AG09319 (cell line): ENCODE data around the gene COG2.

Experiments used
- DNase-seq: peaks from one replicate; pipeline ENCODE4 v3.0.0-alpha.2; 2010; ENCODE audit warnings: low read depth; ENCODE audit errors: extremely low read depth
- TF ChIP-seq, protein P1 (sequence below): IDR thresholded peaks from 2 replicates; pipeline ENCODE4 v1.5.1; 2011; ENCODE audit warnings: low read depth, mild to moderate bottlenecking, inconsistent platforms, low read length, moderate library complexity

COG2 gene

DNA sequence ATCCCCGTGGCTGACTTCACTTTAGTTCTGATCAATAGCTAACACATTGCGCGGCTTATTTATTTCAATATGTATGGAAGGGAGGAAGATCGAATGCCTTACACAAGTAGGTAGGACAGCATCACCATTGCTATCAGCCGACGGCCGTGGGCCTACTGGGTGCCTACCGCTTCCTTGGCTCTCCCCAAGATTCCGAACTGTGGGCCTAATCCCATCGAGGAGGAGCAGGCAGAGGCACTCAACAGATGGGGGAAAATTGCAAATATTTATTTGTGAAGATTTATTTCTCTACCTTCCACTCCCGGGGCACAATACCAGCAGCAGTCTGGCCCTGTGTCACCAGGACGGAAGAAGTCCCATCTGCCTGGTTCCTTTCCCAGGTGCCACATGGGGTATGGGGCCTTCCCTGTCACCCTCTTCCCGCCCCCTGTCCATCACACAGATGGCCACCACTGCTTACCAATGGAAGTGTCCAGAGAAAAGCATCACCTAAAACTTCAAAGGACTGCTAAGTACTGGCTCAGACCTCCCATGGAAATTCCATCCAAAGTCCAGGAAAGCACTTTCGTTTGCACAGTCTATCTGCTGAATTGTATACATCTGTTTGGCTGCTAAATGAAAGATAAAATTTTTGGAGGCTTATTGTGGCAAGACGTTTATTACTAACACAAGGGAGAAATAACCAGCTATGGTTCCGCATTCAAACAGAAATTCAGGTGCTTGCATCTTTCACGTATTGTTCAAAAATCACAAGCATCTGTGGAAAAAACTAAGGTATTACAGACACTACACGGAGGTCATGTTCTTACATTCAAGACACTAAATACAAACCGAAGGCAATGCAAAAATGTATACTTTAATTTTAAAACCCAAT, 59.9 kb downstream of the COG2 start:
- TF ChIP-seq, protein P1, sequence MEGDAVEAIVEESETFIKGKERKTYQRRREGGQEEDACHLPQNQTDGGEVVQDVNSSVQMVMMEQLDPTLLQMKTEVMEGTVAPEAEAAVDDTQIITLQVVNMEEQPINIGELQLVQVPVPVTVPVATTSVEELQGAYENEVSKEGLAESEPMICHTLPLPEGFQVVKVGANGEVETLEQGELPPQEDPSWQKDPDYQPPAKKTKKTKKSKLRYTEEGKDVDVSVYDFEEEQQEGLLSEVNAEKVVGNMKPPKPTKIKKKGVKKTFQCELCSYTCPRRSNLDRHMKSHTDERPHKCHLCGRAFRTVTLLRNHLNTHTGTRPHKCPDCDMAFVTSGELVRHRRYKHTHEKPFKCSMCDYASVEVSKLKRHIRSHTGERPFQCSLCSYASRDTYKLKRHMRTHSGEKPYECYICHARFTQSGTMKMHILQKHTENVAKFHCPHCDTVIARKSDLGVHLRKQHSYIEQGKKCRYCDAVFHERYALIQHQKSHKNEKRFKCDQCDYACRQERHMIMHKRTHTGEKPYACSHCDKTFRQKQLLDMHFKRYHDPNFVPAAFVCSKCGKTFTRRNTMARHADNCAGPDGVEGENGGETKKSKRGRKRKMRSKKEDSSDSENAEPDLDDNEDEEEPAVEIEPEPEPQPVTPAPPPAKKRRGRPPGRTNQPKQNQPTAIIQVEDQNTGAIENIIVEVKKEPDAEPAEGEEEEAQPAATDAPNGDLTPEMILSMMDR: no peak

DNA sequence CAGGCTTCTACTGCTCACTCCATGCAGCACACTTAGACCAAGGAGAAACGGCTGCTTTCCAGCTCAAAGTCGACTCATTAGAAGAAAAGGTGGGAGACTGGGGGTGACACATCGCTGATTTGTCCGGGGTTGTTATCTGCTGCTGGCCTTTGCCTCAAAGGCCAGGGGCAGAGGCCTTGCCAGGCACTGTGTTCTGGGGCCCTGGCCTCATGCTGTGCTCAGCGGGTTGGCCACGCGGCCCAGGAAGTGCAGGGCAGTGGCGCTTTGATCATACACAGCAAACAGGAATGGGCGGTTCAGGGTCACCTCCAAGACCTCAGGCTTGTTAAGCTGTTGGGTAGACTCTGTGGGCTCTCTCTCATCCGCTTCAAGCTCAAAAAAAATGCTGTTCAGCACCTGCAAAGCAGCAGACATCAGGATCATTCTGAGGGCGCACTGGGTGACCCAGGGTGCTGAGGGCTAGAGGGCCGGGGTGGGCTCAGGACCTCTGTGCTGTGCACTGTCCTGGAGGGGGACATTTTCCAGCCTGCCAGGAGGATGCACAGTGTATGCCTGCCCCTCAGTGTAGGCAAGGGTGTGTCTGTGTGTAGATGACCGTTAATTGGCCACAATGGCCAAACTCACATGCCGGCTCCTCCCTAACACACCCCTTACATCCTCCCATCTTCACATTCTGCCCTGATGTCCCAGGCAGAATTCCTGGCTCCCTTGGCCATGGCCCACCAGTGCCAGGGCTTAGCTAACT, 60.8 kb downstream of the COG2 start:
- DNase-seq: no peak
- TF ChIP-seq, protein P1: no peak

More for the DNA sequence above, 59.9 kb downstream of the COG2 start:
- no peak for DNase-seq

DNA sequence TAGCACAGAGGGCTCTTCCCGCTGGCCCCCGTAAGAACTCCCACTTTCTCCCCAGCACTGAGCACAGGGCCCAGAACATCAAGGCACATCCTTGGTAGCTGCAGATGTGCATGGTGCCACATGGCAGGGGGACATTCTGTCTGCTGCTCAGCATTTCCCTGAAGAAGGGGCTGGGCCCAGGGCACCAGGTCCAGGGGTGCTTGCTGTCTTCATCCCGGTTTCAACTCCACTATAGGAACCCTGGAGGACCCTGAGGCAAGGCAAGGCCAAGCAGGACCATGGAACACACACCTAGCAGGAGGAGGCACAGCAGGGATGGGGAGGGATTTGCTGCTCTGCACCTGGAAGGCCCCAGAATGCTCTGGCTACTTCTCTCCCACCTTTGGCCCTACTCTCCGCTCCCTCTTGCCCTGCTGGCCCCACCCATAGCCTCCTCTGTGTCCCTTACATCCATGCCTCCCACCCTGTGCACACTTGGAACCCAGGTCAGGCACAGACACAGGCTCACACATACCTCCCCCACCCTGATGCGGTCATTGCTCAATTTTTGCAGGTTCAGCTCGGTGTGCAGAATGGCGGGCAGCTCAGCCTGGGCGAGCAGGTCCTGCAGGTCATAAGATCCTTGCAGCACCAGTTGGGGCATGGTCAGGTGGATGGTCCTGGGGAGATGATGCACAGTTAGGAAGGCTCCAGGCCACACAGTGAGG, 61.6 kb downstream of the COG2 start:
- TF ChIP-seq, protein P1: no peak
- DNase-seq: no peak

DNA sequence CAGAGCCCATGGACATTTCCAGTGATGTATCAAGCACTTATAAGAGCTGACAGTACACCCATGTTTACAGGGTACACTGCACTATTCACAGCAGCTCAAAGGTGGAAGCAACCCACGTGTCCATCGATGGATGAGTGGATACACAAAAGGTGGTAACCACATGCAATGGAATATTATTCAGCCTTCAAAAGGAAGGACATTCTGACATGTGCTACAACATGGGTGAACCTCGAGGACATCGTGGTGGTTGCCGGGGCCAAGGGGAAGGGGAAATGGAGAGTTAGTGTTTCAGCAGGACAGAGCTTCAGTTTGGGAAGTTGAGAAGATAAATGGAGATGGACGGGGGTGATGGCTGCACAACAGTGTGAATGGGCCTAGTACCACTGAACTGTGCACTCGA, 62.5 kb downstream of the COG2 start:
- no peak for DNase-seq
- TF ChIP-seq, protein P1: no peak

DNA sequence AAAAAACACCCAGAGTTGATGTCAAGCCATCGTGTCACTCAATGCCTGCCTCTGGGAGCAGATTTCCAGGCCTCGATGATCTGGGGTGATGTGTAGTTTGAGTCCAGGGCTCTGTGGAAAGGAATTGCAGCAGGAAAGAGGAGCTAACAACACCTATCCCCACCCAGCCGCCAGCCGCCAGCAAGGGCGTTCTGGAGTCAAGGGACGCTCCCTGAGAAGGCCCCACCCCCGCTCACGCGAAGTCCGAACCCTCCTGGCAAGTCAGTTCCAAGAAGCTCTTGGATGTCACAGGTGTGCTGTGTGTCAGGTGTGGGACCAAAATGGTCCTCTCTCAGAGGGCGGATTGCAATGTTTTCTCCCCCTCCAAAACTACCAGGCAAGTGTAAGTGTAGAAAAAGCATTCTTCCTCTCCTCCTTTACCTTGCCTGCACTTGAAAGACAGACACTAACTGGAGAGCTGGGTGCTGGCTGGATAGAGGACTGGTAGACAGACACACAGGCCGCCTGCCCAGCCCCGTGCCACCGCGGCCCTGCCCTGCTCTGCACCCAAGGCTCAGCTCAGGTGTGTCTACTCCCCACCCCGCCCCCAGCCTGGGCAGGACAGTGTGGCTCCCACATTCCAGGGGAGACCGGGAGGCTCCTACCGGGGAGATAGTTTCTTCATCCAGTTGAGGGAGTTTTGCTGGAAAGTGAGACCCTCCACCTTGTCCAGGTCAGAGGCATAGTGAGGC, 63.2 kb downstream of the COG2 start:
- no peak for DNase-seq
- TF ChIP-seq, protein P1: no peak

DNA sequence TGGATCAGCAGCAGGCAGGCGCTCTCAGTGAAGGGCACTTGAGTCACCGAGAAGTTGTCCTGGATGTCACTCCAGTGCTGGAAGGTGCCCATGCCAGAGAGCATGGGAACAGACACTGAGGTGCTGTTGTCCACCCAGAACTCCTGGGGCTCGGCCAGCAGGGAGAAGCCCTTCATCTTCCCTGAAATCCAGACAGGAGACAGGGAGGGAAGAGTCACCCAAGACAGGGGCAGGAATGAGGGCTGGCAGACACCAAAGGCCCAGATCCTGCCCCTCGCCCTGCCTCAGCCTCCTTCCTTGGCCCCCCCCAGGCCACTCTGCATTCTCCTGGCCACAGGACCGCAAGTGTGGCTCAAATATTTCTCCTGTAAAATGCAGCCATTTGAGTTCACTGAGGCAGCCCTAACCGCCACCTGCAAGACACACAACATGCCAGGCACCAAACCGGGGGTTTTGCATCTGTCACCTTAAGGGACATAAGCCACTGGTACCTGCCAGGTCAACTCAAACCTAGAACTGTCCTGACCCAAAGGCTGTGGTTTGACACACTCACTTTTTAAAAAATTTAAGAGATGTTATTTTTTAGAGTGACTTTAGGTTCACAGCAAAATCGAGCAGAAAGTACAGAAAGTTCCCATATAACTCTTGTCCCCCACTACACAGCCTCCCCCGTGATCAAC, 63.9 kb downstream of the COG2 start:
- TF ChIP-seq, protein P1: no peak

More for the DNA sequence above, 63.9 kb downstream of the COG2 start:
- no peak for DNase-seq
